DMS 273 (cell line): ENCODE measurements around the gene CITED2.

Source experiments
- DNase-seq: peaks from one replicate; lab custom pipeline; 2025; ENCODE audit not compliant: unreplicated experiment; lab: John Stamatoyannopoulos, UW

The CITED2 gene

GRCh38 chr6:139386404-139386803 is 12.0 kb upstream of the CITED2 start:
- no peak for DNase-seq

DNA sequence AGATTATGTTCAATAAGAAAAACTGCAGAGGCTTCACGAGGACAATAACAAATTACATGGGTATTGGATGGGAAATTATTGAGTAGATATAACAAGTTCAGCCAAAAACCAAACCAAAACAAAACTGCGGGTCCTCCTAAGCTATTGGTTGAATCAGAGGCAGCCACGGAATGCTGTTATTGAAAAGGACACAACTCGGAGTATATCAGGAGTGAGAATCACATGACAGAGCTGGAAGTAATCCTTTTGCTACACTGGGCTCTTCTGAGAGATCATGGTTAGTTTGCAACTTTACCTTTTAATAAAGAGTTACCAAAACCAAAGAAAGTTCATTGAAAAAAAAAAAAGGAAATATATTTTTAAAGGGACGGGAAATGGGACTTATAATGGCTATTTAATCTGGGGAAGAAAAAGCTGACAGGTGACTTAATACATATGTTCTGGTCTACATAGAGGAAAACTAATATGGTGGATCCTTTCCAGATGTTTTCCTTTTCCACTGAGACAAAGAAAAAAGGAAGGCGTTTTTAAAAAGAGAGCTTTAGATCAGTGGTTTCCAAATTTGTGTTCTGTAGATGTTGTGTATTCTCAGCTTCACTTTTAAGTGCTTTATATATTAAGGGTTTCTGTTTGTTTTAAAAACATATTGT is 6.9 kb upstream of the CITED2 start:
- no peak for DNase-seq

DNA sequence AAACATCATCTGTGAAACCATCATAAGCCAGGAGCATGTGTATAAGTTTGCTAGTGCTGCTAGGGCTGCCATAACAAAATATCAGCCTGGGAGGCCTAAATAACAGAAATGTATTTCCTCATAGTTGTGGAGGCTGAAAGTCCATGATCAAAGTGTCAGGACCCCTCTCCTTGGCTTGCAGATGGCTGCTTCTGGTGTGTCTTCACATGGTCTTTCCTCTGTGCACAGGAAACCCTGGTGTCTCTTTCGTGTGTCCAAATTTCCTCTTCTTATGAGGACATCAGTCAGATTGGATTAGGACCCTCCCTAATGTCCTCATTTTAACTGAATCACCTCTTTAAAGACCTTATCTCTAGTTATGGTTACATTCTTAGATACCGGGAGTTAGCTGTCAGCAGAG is 6.2 kb upstream of the CITED2 start:
- DNase-seq = no peak

GRCh38 chr6:139380168-139380567 is 5.7 kb upstream of the CITED2 start:
- DNase-seq = no peak

DNA sequence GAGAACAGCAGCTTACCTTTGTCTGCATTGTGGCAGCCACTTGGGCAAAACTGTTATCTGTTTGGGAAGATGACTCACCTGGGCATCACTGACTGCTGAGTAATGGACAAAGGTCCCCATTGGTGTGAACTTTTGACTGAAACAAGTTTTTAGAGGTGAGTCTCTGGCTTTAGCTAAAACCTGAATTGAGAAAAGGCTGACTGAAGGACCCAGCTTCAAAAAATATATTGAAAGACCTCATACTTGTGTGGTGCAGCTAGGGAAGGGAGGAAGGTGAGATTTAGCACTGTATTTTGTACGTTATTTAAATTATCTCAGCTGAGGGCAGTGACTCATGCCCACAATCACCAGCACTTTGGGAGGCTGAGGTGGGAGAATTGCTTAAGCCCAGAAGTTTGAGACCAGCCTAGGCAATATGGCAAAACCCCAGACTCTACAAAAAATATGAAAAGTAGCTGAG is 4.5 kb upstream of the CITED2 start:
- no peak for DNase-seq

DNA sequence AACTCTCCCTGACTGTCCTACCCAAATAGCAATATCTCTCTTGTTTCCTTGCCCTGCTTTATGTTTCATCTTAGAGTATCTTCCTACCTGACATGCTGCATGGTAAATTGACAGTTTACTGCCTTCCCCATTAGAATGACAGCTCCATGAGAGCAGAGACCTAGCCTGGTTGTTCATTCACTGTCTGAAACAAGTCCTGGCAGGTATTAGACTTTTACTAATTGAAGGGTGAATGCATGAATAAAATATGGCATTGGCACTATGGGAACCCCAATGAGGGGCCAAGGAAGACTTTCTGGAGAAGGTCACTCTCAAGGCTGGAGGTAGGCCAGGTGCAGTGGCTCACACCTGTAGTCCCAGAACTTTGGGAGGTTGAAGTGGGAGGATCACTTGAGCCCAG is 3.8 kb upstream of the CITED2 start:
- DNase-seq = no peak

GRCh38 chr6:139376604-139377218 is 2.3 kb upstream of the CITED2 start:
- DNase-seq = peak; percentile 25

DNA sequence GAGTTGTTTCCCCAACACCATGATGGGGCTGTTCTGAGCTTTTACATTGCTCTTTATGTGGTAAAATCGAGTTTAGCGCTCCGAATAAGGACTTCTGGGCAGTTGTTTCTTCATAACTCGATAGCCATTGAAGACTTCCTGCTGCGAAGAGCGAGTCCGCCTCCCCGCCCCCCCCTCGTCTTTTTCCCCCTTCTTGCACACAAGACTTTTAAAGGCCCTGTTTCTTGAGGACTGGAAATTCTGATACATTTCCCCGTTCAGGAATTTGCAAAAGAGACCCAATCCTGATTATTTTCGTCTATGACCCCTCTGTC is 1.5 kb upstream of the CITED2 start:
- DNase-seq = no peak

- DNase-seq = peak; percentile 99
Measured at GRCh38 chr6:139375226-139376016, 973 bp upstream of the CITED2 start.

GRCh38 chr6:139373928-139374356 is 506 bp downstream of the CITED2 start:
- DNase-seq = no peak

- DNase-seq = peak; percentile 82
Measured at GRCh38 chr6:139373154-139373927, 1.1 kb downstream of the CITED2 start.

DNA sequence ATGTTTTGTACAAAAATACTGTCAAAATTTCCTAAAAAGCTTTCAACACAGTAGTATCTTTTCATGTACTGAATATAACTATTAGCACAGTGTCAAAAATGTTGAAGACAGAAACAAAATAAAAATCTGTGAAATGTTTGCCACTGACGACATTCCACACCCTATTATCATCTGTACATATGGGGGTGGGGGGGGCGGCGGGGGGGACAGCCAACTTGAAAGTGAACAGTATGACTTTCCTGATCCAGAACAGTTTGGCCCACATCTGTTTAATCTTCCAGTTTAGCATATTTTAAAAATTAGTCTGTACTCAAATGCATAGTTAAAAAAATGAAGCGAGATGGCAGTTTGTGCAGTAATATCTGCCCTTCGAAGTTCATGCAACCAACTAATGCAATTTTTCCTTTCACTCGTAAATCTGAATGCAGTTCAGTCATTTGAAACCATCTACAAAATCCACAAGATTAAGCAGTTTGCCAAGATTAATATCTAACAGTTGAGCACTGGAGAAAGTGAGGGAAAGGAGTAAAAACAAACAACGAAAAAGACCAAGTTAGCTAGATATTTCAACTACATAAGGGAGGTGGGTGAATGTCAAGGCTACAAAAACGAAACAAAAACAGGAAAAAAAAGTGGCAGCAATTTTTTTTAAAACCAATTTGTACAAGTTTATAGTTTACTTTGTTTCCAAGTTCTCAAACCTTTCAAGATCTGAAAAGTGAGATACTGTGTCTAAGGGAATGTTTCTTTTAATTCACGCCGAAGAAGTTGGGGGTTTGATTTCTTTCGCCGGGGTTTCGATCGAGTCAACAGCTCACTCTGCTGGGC is 1.9 kb downstream of the CITED2 start:
- DNase-seq = peak; percentile 51

- DNase-seq = no peak
Measured at GRCh38 chr6:139371421-139372203, 2.8 kb downstream of the CITED2 start.

- DNase-seq = no peak
Measured at GRCh38 chr6:139370999-139371345, 3.5 kb downstream of the CITED2 start.

DNA sequence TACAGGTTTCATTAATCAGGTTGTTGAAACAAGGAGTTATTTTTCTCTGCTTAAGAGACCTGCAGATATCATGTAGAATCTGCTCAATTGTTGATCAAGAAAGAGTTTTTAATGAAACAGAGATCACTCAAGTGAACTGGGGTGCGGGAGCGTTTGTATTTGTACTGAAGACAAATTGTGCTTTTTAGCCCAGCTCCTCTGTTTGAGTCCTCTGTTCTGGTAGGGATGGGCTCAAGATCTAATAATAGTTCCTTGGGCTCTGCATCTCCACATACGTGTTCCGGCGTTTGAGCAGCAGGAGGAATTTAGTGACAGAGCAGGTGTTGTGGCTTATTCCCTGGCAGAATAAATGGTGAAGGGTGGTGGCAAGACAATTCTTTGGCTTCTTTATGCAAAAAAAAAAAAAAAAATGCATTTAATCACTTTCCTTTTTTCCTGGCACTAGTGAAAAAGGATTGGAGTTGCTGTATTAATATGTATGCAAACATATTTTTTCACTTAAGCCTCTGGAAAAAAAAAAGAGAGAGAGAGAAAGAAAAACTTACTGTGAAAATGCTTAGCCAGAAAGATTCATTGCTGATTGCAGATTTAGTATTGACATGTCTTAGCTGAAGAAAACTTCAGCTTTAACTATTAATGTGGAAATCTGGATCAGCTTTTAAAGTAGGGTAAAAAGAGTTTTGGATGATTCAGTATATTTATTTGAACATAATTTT is 4.0 kb downstream of the CITED2 start:
- peak; percentile 80 for DNase-seq

DNA sequence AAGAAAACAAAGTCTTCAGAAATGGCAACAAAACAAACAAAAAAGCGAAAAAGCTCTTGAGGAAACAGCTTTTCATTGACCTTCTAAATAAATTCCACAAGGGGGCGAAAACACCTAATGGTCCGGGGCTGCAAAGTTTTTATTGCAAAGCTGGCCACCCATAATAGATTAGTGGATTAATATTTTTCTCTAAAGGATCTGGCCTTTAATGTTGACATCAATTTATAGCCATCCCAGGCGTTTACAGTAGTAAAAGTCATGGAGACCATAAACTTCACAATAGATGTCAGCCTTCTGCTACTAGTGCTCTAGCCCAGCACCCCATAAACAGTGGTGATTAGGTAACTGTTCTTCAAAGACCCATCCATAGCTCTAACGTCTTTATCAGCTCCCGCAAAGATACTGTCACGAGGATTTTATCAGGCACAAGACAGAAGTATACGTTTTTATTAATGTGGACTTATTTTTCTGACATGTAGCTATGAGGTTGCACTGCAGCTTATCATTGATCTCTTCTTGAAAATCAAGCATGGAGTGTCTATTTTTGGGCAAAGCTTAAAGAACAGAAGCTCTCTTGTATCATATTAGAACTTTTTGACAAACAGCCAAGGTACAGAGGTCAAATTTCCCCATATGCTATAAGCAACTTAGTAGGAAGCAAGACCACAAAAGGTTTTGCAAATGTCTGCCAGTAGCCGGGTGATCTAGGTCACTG is 4.7 kb downstream of the CITED2 start:
- DNase-seq = peak; percentile 90

DNA sequence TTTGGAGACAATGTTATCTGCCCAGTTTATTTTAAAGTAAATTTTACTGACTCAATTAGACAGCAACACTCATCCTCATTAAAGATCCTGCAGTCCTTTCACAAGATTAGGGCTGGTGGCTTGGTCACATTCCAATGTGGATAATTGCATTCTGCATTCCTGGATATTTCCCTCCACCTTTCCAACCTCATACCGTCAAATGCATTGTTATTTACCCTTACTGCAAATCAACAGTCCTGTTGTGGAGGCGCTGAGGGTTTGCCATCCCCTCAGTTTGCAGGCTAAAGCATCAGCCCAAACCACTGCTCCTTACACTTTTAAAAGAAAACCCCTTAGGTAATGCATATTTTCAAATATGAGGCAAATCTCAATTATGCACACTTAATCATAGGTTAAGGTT is 5.4 kb downstream of the CITED2 start:
- no peak for DNase-seq

GRCh38 chr6:139368661-139369060 is 5.8 kb downstream of the CITED2 start:
- no peak for DNase-seq
